Testis (tissue), 2 donors: Measurements from ENCODE around the gene CDKAL1.

Experiments used
- POLR2A ChIP-seq: fragments of 450-650 bp; IDR thresholded peaks from one replicate; pipeline ENCODE4 v1.6.1; 2017; ENCODE audit warnings: antibody characterized with exemption, mild to moderate bottlenecking, moderate library complexity
- TF ChIP-seq, protein P1 (sequence below), 3 experiments: fragments of 450-650 bp in 2 of 3; fragments of 200-600 bp in 1 of 3; sonication (generic) in 1 of 3; IDR thresholded peaks; one replicate each; pipeline ENCODE4 v1.5.1; 2016 to 2019; ENCODE audit warnings: antibody characterized with exemption in 3 of 3, mild to moderate bottlenecking in 2 of 3, moderate library complexity in 1 of 3

DNA sequence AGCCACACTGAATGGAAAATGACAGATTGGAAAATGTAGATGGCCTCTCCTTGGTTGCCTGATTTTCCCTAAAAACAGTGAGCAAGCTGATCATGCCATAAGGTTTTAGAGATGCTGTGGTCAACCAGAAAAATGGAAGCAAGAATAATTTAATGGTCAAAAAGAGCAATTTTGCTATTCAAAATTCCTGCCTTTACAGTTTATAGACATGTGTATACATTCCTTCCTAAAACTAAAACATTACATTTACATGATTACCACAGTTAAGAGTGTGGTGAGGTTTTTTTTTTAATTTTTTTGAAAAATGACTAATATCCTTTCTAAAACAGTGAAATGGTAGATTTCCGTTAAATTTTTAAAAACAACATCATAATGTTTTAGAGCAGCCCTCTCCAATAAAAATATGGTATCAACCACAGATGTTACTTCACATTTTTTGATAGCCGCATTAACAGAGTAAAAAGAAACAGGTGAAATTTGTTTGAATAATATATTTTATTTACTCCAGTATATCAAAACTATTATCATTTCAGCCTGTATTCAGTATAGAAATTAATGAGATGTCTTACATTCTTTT, 652.3 kb downstream of the CDKAL1 start:
- TF ChIP-seq, protein P1, sequence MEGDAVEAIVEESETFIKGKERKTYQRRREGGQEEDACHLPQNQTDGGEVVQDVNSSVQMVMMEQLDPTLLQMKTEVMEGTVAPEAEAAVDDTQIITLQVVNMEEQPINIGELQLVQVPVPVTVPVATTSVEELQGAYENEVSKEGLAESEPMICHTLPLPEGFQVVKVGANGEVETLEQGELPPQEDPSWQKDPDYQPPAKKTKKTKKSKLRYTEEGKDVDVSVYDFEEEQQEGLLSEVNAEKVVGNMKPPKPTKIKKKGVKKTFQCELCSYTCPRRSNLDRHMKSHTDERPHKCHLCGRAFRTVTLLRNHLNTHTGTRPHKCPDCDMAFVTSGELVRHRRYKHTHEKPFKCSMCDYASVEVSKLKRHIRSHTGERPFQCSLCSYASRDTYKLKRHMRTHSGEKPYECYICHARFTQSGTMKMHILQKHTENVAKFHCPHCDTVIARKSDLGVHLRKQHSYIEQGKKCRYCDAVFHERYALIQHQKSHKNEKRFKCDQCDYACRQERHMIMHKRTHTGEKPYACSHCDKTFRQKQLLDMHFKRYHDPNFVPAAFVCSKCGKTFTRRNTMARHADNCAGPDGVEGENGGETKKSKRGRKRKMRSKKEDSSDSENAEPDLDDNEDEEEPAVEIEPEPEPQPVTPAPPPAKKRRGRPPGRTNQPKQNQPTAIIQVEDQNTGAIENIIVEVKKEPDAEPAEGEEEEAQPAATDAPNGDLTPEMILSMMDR (IDR thresholded peaks at IDR 0.05) = no peak
- TF ChIP-seq POLR2A = no peak
